Liver (tissue), 3 donors: ENCODE data around the gene APOBEC3A.

Experiments used
- GABPA ChIP-seq, 2 donors: IDR thresholded peaks in 1 of 2; conservative IDR thresholded peaks in 1 of 2; 2 replicates each; pipeline ENCODE4 v1.6.1; 2016; ENCODE audit warnings: antibody characterized with exemption in 2 of 2, mild to moderate bottlenecking in 1 of 2, moderate library complexity in 1 of 2
- RAD21 ChIP-seq, 2 donors: IDR thresholded peaks; 2 replicates each; pipeline ENCODE4 v1.6.1; 2016; ENCODE audit warnings: antibody characterized with exemption in 2 of 2, mild to moderate bottlenecking in 2 of 2
- RXRA ChIP-seq, 2 donors: IDR thresholded peaks; 2 replicates each; pipeline ENCODE4 v1.6.1; 2017 to 2018; ENCODE audit warnings: antibody characterized with exemption in 2 of 2, mild to moderate bottlenecking in 1 of 2
- TAF1 ChIP-seq: conservative IDR thresholded peaks from 2 replicates; pipeline ENCODE4 v1.6.1; 2016; ENCODE audit warnings: antibody characterized with exemption, mild to moderate bottlenecking
- YY1 ChIP-seq: IDR thresholded peaks from 2 replicates; pipeline ENCODE4 v1.6.1; 2016; ENCODE audit warnings: antibody characterized with exemption, mild to moderate bottlenecking
- TF ChIP-seq, protein P1 (sequence below): fragments of 150-350 bp; IDR thresholded peaks from 2 replicates; pipeline ENCODE4 v1.5.1; 2017; ENCODE audit warnings: improper control_type of control experiment, low read depth, low read length; ENCODE audit not compliant: missing input control
- TF ChIP-seq, protein P2 (sequence below): IDR thresholded peaks from 2 replicates; pipeline ENCODE4 v1.6.1; 2016; ENCODE audit warnings: antibody characterized with exemption
- TF ChIP-seq, protein P3 (sequence below): IDR thresholded peaks from 2 replicates; pipeline ENCODE4 v1.6.1; 2016; ENCODE audit warnings: antibody characterized with exemption
- donor health status: healthy.
- donor health status: healthy.

DNA sequence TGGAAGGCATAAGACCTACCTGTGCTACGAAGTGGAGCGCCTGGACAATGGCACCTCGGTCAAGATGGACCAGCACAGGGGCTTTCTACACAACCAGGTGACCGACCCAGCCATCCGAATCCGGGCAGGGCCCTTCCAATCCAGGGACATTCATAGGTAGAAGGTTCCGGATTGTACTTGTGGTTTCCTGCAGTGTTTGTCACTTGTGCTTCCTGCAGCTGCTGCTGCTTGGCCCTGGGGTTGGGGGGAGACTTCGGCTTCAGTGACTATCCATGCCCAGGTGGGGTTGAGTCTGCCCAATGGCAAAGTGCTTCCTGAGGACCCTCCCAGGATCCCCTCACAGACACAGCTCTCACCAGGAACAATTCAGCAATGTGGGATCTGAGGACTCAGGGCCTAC lies 2.2 kb downstream of the APOBEC3A start:
- TF ChIP-seq, protein P1, sequence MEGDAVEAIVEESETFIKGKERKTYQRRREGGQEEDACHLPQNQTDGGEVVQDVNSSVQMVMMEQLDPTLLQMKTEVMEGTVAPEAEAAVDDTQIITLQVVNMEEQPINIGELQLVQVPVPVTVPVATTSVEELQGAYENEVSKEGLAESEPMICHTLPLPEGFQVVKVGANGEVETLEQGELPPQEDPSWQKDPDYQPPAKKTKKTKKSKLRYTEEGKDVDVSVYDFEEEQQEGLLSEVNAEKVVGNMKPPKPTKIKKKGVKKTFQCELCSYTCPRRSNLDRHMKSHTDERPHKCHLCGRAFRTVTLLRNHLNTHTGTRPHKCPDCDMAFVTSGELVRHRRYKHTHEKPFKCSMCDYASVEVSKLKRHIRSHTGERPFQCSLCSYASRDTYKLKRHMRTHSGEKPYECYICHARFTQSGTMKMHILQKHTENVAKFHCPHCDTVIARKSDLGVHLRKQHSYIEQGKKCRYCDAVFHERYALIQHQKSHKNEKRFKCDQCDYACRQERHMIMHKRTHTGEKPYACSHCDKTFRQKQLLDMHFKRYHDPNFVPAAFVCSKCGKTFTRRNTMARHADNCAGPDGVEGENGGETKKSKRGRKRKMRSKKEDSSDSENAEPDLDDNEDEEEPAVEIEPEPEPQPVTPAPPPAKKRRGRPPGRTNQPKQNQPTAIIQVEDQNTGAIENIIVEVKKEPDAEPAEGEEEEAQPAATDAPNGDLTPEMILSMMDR = no peak
- TF ChIP-seq TAF1 (no peak), RAD21 (IDR thresholded peaks at IDR 0.05) (no peak), RXRA (IDR thresholded peaks at IDR 0.05) (no peak), GABPA (IDR thresholded peaks at IDR 0.05 in 1 of 2, conservative IDR thresholded peaks at IDR 0.05 in 1 of 2) (no peak), YY1 (no peak)
- TF ChIP-seq, protein P2, sequence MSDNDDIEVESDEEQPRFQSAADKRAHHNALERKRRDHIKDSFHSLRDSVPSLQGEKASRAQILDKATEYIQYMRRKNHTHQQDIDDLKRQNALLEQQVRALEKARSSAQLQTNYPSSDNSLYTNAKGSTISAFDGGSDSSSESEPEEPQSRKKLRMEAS = no peak
- TF ChIP-seq, protein P3, sequence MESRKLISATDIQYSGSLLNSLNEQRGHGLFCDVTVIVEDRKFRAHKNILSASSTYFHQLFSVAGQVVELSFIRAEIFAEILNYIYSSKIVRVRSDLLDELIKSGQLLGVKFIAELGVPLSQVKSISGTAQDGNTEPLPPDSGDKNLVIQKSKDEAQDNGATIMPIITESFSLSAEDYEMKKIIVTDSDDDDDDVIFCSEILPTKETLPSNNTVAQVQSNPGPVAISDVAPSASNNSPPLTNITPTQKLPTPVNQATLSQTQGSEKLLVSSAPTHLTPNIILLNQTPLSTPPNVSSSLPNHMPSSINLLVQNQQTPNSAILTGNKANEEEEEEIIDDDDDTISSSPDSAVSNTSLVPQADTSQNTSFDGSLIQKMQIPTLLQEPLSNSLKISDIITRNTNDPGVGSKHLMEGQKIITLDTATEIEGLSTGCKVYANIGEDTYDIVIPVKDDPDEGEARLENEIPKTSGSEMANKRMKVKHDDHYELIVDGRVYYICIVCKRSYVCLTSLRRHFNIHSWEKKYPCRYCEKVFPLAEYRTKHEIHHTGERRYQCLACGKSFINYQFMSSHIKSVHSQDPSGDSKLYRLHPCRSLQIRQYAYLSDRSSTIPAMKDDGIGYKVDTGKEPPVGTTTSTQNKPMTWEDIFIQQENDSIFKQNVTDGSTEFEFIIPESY = no peak
